Measurements from ENCODE around the gene FNDC11.

- TF ChIP-seq CTCF (conservative IDR thresholded peaks at IDR 0.05; ENCODE audit: low read depth, low read length) (no peak), EZH2 (IDR thresholded peaks at IDR 0.05; ENCODE audit: low read length, unreplicated experiment) (no peak)
Measured at GRCh38 chr20:63579017-63579694, 25.2 kb downstream of the FNDC11 start.
